OCI-LY1 (cell line): ENCODE measurements around the gene TSPAN4.

ENCODE experiments used
- H2AFZ ChIP-seq: fragments of 200-600 bp; sonication (generic), shearing (Covaris generic); 2 replicates; pipeline ENCODE4 v1.6.0; 2014; ENCODE audit warnings: antibody characterized with exemption, mild to moderate bottlenecking, low read length
- H3F3A ChIP-seq: fragments of 200-600 bp; sonication (generic), shearing (Covaris generic); 2 replicates; pipeline ENCODE4 v1.6.0; 2014; ENCODE audit warnings: mild to moderate bottlenecking, antibody characterized with exemption, low read length, moderate library complexity; ENCODE audit not compliant: insufficient read depth
- H3K27ac ChIP-seq: fragments of 200-600 bp; sonication (generic); 2 replicates; pipeline ENCODE4 v1.5.1; 2014; ENCODE audit warnings: low read length, mixed run types, mild to moderate bottlenecking, low read depth; ENCODE audit not compliant: poor library complexity, severe bottlenecking
- H3K27me3 ChIP-seq: fragments of 200-600 bp; sonication (generic); 2 replicates; pipeline ENCODE4 v1.6.0; 2014; ENCODE audit warnings: antibody characterized with exemption, mild to moderate bottlenecking, low read length, moderate library complexity; ENCODE audit not compliant: insufficient read depth
- H3K36me3 ChIP-seq: fragments of 200-600 bp; sonication (generic); 2 replicates; pipeline ENCODE4 v1.6.1; 2014; ENCODE audit warnings: mild to moderate bottlenecking, antibody characterized with exemption, low read length, moderate library complexity, mixed read lengths; ENCODE audit not compliant: insufficient read depth
- H3K4me1 ChIP-seq: fragments of 200-600 bp; sonication (generic); 2 replicates; pipeline ENCODE4 v1.5.1; 2014; ENCODE audit warnings: mild to moderate bottlenecking, low read length, moderate library complexity; ENCODE audit not compliant: insufficient read depth, severe bottlenecking
- H3K4me2 ChIP-seq: fragments of 200-600 bp; sonication (generic), shearing (Covaris generic); 2 replicates; pipeline ENCODE4 v1.6.1; 2014; ENCODE audit warnings: low read length
- H3K4me3 ChIP-seq: fragments of 200-600 bp; sonication (generic); 2 replicates; pipeline ENCODE4 v1.5.1; 2014; ENCODE audit warnings: low read length, low read depth, mild to moderate bottlenecking, mixed read lengths; ENCODE audit not compliant: poor library complexity, severe bottlenecking
- H3K79me2 ChIP-seq: fragments of 200-600 bp; shearing (Covaris generic); 2 replicates; pipeline ENCODE4 v1.6.1; 2016; ENCODE audit warnings: mixed run types, low read length, mixed read lengths; ENCODE audit not compliant: insufficient read depth
- H3K9ac ChIP-seq: fragments of 200-600 bp; sonication (generic), shearing (Covaris generic); 2 replicates; pipeline ENCODE4 v1.6.1; 2014; ENCODE audit warnings: mild to moderate bottlenecking, low read length, mixed read lengths
- H3K9me2 ChIP-seq: fragments of 200-600 bp; sonication (generic), shearing (Covaris generic); 2 replicates; pipeline ENCODE4 v1.6.1; 2014; ENCODE audit warnings: low read depth, mild to moderate bottlenecking, low read length, mixed read lengths
- H3K9me3 ChIP-seq: fragments of 200-600 bp; shearing (Covaris generic); 2 replicates; pipeline ENCODE4 v1.6.1; 2014; ENCODE audit warnings: low read length, mixed read lengths
- H4K20me1 ChIP-seq: fragments of 200-600 bp; sonication (generic), shearing (Covaris generic); 2 replicates; pipeline ENCODE4 v1.6.0; 2016; ENCODE audit warnings: mild to moderate bottlenecking, low read length; ENCODE audit not compliant: insufficient read depth
- CTCF ChIP-seq: fragments of 200-600 bp; sonication (generic), shearing (Covaris generic); IDR thresholded peaks from 2 replicates; pipeline ENCODE4 v1.5.1; 2017; ENCODE audit warnings: mild to moderate bottlenecking, antibody characterized with exemption, low read length, moderate library complexity, mixed read lengths
- EZH2 ChIP-seq: fragments of 200-600 bp; sonication (generic), shearing (Covaris generic); IDR thresholded peaks from 2 replicates; pipeline ENCODE4 v1.8.0; 2017; ENCODE audit warnings: borderline replicate concordance, mixed run types, mild to moderate bottlenecking, antibody characterized with exemption, low read length, moderate library complexity, mixed read lengths

The TSPAN4 gene

GRCh38 chr11:909406-909805 is 66.8 kb downstream of the TSPAN4 start:
- no peaks in the 10 kb centered on the region for H3K9me2 ChIP-seq
- H3K79me2 ChIP-seq: 0 out of 2 replicates have a peak, but pooled peaks cover 7% of the 10 kb centered on the region
- H3K27me3 ChIP-seq: no peaks in the 10 kb centered on the region; the same call in 1 of the 2 replicates
- TF ChIP-seq EZH2: no peak
- no peak for TF ChIP-seq CTCF
- H3F3A ChIP-seq: no peaks in the 10 kb centered on the region
- peak overlapping the region; percentile 94 for H3K9ac ChIP-seq
- peak overlapping the region; percentile 99 for H3K4me3 ChIP-seq
- peak overlapping the region; percentile 96 for H3K4me2 ChIP-seq
- peaks cover 22% of the 10 kb centered on the region for H3K4me1 ChIP-seq
- no peaks in the 10 kb centered on the region for H4K20me1 ChIP-seq
- H3K9me3 ChIP-seq: no peaks in the 10 kb centered on the region
- H3K27ac ChIP-seq: no peak overlapping the region
- no peak overlapping the region for H2AFZ ChIP-seq
- peaks cover 7% of the 10 kb centered on the region for H3K36me3 ChIP-seq

- no peak overlapping the region for H2AFZ ChIP-seq
- peak overlapping the region; percentile 96 for H3K4me2 ChIP-seq
- no peaks in the 10 kb centered on the region for H3K9me3 ChIP-seq
- H3K4me3 ChIP-seq: peak overlapping the region; percentile 99
- peak overlapping the region; percentile 94 for H3K9ac ChIP-seq
- 0 out of 2 replicates have a peak, but pooled peaks cover 7% of the 10 kb centered on the region for H3K79me2 ChIP-seq
- H3K27ac ChIP-seq: no peak overlapping the region
- H3K9me2 ChIP-seq: no peaks in the 10 kb centered on the region
- no peaks in the 10 kb centered on the region; the same call in 1 of the 2 replicates for H3K27me3 ChIP-seq
- H4K20me1 ChIP-seq: no peaks in the 10 kb centered on the region
- no peak for TF ChIP-seq EZH2
- TF ChIP-seq CTCF: no peak
- peaks cover under 1% of the 10 kb centered on the region; the same call in 1 of the 2 replicates for H3K36me3 ChIP-seq
- no peaks in the 10 kb centered on the region for H3F3A ChIP-seq
- peaks cover 22% of the 10 kb centered on the region for H3K4me1 ChIP-seq
Observed at GRCh38 chr11:910044-910588, 67.5 kb downstream of the TSPAN4 start.

- TF ChIP-seq EZH2 (no peak), CTCF (no peak)
- Histone ChIP-seq H3K4me1 (peaks cover 22% of the 10 kb centered on the region), H3K9me3 (no peaks in the 10 kb centered on the region), H3K27ac (no peak within 1 kb of the TSS), H3K79me2 (0 out of 2 replicates have a peak, but pooled peaks cover 7% of the 10 kb centered on the region), H3K9ac (peak within 1 kb of the TSS; percentile 94), H2AFZ (0 out of 2 replicates have a peak within 1 kb of the TSS, but pooled peaks have one; percentile 37), H3K9me2 (no peaks in the 10 kb centered on the region), H3F3A (no peaks in the 10 kb centered on the region), H3K36me3 (no peaks in the 10 kb centered on the region), H3K4me3 (peak within 1 kb of the TSS; percentile 99), H3K27me3 (no peaks in the 10 kb centered on the region; the same call in 1 of the 2 replicates), H3K4me2 (peak within 1 kb of the TSS; percentile 96), H4K20me1 (no peaks in the 10 kb centered on the region)
Observed at GRCh38 chr11:910589-911030, 68.0 kb downstream of the TSPAN4 start, which contains the start of gene CHID1. CHID1 (minus strand) TSS chr11:910810; CDS start chr11:904816, 5,994 bp downstream.
